Omental fat pad (tissue), 4 donors: ENCODE results near the gene GNAT2. TPM values are rescaled to one million over a fixed set of nuclear protein-coding genes. Genes with fewer than 3 reads are reported as not detected.

ENCODE experiments used
- ATAC-seq: fragments of 150-250 bp; one replicate; pipeline ENCODE4 v1.9.1; 2016; ENCODE audit warnings: mild to moderate bottlenecking, moderate library complexity; ENCODE audit not compliant: low FRiP score
- DNase-seq: peaks from one replicate; pipeline ENCODE4 v3.0.0-alpha.2; 2019; ENCODE audit warnings: low spot score
- total RNA-seq, 4 donors: library from RNA; depleted of rRNA; stranded (reverse); fragments of >200 nt; gene quantifications; one replicate each; pipeline ENCODE4 v1.1.0, GENCODE V29; 2016
- TF ChIP-seq, protein P1 (sequence below), 3 donors: fragments of 450-650 bp; IDR thresholded peaks; one replicate each; pipeline ENCODE4 v1.5.1; 2016 to 2017; ENCODE audit warnings: antibody characterized with exemption in 3 of 3, mild to moderate bottlenecking in 3 of 3, moderate library complexity in 2 of 3

The GNAT2 gene
- total RNA-seq, 4 donors from 2014 or later = not detected

DNA sequence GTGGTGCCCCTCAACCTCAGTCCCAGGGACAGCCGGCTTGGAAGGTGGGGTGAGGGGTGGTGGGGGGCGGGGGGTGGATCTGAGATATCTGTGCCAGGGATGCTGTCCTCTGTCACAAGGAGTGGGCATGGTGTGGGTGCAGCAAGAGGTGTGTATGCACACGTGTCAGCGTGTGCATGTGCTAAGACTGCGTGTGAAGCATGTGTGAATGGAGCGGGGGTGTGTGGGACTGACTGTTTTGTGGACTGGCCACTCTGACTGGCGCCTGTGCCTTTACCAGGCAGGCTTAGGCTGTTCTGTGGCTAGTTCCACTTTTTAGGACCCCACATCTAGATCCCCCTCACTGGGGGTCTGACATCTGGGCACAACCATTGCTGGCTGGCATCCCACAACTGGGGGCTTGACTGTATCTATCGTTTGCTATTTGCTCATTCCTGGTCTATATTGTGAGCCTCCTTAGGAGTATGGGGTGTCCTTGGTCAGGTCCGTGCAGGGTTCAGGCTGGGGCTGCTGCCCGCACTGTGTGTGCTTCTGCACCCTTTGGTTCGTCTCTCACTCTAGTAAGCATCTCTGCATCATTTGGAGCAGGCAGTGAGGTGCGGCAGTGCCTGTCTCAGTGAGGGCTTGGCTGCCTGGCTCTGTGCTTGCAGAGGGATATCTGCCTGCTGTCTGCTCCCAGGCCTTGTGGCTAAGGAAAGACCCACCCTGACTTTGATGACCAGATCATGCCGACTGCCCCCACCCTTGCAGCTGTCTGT lies 2.1 kb upstream of the GNAT2 start:
- no peak for ATAC-seq
- TF ChIP-seq, protein P1, sequence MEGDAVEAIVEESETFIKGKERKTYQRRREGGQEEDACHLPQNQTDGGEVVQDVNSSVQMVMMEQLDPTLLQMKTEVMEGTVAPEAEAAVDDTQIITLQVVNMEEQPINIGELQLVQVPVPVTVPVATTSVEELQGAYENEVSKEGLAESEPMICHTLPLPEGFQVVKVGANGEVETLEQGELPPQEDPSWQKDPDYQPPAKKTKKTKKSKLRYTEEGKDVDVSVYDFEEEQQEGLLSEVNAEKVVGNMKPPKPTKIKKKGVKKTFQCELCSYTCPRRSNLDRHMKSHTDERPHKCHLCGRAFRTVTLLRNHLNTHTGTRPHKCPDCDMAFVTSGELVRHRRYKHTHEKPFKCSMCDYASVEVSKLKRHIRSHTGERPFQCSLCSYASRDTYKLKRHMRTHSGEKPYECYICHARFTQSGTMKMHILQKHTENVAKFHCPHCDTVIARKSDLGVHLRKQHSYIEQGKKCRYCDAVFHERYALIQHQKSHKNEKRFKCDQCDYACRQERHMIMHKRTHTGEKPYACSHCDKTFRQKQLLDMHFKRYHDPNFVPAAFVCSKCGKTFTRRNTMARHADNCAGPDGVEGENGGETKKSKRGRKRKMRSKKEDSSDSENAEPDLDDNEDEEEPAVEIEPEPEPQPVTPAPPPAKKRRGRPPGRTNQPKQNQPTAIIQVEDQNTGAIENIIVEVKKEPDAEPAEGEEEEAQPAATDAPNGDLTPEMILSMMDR (IDR thresholded peaks at IDR 0.05) = no peak

DNA sequence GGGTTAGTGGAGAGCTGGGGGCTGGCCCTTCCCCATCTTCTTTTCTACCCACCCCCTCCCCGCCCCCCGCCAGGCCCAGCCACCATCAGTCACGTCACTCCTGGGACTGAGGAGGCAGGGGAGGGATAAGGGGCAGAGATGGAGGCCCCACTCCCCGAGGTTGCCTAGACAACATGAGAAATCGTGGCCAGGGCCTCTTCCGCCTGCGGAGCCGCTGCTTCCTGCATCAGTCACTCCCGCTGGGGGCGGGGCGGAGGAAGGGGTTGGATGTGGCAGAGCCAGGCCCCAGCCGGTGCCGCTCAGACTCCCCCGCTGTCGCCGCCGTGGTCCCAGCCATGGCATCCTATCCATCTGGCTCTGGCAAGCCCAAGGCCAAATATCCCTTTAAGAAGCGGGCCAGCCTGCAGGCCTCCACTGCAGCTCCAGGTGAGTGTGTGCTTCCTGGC lies 1.4 kb upstream of the GNAT2 start:
- peak; percentile 73 for ATAC-seq
- DNase-seq = peak; percentile 86
- TF ChIP-seq, protein P1 (IDR thresholded peaks at IDR 0.05) = no peak

More for the DNA sequence above, 2.1 kb upstream of the GNAT2 start:
- no peak for DNase-seq

DNA sequence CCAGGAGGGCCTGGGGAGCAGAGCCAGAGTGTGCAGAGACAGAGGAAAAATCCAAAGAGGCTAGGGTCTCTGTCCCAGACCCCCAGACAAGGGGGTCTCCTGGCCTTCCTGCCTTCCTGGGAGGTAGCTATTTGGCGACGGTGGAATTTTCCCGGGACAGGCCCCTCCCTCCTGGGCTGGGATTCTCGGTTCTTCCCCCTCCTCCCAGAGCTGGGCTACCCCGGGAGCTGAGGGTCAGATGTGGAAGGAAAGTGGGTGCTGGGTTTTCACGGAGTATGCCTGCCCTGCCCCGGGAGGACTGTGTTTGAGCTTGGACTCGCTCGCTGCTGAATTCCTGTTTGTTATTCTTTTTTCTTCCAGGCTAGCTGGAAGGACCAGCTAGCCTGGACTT lies 980 bp upstream of the GNAT2 start:
- no peak for DNase-seq
- TF ChIP-seq, protein P1 (IDR thresholded peaks at IDR 0.05) = no peak
- peak; percentile 25 for ATAC-seq

DNA sequence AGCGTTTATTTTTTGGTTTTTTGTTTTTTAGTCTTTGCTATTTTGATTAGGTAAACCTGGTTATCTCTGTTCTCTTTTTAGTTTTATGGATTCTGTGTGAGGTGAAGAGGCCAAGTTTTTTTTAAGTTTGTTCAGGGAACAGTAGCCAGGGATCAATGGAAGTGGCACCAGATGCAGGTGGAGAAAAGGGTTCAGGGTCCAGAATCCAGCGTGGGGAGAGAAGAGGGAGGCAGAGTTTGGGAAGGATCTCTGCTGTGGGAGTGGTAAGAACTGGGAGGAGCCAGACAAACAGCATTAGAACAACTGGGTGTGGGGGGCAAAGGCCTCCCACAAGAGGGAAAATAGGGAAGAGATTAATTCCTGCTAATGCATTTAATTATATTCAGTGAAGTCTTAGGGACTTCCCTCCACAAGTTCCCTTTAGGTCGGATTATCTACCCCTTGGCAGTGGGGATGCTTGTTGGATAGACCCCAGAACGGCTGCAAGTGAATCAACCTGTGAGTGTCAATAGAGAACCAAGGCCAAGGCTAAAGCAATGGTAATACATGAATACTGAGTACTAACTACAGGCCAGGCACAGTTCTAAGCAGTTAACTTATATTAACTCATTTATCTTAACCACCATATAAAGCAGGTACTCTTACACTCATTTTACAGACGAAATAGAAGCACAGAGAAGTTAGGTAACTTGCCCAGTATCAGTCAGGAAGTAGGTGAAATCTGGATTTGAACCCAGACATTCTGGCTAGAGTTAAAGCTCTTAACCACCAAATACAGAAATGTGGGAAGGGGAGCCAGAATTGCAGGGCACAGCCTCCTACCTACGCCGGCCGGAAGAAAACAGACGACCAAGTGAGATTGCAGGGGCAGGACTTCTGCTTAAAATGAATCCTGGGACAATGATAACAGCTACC lies 498 bp downstream of the GNAT2 start:
- no peak for ATAC-seq
- DNase-seq = no peak
- TF ChIP-seq, protein P1 (IDR thresholded peaks at IDR 0.05) = no peak

DNA sequence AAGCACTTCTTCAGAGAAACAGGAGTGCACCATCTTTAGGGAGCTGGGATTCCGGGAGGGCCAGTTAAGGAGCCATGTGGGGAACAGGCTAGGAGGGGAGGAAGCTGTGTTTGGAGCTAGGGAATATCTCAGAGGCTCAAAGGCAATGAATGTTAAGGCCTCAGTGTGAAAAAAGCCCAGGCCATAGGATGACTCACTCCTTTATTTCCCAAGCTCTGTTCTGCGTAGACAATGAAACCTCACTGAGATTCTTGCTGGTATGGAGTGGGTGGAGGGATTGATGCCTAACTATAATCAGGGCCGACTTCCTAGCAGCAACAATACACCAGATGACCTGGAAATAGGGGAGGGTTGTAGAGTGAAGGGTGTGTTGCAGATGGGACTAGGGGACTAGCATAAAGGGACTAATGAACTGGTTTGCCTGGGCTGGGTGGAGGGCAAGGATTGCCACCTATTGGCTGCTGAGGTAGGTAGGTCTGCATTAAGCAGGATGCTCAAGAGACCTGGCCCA lies 2.1 kb downstream of the GNAT2 start:
- ATAC-seq = peak; percentile 41
- no peak for DNase-seq
- TF ChIP-seq, protein P1 (IDR thresholded peaks at IDR 0.05) = no peak

DNA sequence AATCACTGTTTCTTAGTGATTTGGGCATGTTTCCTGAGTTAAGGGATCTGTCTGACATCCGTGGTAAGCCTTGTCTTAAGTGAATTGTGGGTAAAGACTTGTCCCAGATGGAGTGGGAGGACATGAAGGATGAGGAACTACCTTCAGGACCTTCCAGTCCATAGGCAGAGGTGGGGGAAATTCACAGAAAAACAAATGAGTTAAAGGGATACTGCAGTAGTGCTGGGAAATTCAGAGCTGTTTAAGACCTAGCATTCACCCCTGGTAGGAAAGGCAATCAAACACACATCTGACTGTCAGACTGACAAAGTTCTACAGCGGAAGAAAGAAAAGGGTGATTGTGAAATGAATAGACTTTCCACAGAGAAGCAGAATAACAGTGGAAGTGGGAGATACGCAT lies 3.0 kb downstream of the GNAT2 start:
- DNase-seq = no peak
- ATAC-seq = no peak
- TF ChIP-seq, protein P1 (IDR thresholded peaks at IDR 0.05) = no peak
